HG03097 (cell line): Measurements from ENCODE around the gene RPS2.
"Not testable (repeated sequence)": the region's sequence is repeated elsewhere in the genome, so short reads cannot be mapped to it uniquely, and the experiment has no call there.

Experiments
- ATAC-seq: cut with Tn5 transposase; IDR thresholded peaks from one replicate; pipeline ENCODE4 v1.9.1; 2021; ENCODE audit not compliant: unreplicated experiment, low FRiP score

RPS2 gene

DNA sequence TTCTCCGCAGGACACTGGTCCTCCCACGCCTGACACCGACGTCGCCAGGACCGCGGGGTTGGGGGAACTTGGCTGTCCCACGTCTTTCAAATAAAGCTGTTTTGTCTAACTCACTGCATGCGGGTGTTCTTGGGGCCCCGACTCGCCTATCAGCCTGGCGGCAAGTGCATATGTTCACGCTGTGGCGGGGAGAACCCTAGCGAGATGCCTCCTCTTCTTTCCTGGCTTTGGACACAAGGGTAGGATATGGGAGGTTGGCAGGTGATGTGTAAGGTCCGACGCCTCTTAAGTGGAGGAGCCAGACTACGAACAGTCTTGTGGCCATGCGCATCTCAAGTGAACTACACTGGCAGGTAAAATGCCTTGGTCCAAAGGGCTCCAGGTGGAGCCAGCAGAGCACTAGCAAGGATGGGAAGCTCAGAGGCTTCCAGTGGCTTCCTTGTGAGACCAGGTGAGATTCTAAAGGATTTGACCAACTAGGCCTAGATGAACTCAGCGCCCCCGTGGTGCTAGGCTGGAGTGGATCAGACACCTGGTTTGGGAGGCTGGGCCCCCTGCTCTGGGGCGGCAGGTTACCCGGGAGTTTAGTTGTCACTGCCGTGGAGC, 873 bp upstream of the RPS2 start:
- no peak for ATAC-seq

DNA sequence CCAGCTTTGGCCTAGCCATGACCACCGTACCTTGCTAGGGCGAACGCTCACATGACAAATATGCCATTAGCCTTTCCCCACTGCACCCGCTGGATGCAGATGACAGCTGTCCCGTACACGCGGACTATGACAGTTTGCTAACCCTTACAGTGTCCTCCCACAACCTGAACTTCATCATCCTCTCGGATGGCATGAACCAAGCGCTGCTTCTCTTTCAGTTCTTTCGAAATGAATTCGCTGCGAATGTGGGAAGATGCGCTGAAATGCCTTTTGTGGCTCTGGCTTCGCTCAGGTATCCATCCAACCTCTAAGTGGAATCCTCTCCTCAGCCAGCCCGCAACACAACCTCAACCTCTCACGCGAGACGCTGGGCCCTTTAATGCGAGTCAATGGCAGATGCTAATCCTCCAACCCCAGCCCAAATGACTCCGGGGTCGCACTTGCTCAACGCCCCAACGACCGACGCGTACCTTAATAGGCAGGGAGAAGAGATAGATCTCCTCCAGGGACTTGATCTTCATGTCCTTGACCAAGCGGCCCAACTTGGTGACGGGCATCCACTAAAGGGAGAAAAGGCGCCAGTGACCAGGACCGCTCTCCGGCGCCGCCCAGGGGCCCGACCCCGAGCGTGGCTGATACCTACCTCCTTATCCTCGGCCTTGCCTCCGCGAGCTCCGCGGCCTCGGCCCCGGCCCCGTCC, 670 bp downstream of the RPS2 start:
- no peak for ATAC-seq

DNA sequence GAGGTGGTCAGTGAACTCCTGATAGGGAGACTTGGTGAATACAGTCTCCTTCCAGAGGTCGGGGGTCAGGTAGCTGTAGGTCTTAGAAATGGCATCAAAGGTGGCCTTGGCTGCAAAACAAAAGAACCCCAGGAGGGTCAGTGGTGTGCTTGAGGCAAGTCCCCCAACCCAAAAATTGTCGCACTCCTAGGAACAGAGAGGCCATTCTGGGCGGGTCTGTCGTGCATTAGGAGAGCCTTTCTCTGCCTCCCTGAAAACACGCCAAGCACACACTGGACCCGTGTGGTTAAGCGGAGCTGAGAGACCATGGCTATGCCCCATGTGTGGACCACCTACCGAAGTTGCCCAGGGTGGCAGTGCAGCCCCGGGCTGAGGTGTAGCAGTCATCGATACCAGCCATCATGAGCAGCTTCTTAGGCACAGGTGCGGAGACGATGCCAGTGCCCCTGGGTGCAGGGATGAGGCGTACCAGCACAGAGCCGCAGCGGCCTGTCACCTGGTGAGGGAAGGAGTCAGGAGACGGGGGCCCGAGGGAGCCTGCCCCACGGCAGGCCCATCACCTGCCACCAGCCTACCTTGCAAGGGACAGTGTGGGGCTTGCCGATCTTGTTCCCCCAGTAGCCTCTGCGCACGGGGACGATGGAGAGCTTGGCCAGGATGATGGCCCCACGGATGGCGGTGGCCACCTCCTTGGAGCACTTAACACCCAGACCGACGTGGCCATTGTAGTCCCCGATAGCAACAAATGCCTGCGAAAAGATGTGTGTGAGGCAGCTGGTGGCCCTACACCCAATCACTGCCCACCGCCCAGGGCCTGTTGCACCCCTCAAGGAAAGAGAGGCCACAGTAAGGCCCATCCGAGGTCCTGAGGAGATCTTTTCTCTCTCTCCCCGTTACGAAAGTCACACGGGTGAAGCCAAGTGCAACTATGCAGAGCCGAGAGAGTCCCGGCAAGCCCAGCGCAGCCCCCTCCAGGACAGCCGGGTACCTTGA, 2.2 kb downstream of the RPS2 start:
- not testable (repeated sequence) for ATAC-seq

DNA sequence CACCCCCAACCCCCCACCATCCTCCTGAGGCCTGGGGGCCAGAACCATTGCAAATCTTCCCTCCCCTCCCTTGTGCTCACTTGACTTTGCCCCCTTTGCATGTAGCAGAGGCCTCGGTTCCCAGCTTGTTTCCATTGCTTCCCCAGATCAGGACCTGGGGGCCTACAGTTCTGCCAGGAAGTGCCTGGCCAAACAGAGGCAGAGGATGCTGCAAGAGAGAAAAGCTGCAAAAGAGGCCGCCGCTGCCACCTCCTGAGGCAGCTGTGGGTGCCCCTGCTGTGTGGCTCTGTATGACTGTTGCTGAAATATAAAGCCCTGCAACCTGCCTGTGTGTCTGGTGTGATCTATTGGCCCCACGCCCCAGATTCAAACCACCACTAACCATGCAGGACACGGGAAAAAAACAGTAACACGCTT, 3.0 kb downstream of the RPS2 start:
- ATAC-seq: no peak

DNA sequence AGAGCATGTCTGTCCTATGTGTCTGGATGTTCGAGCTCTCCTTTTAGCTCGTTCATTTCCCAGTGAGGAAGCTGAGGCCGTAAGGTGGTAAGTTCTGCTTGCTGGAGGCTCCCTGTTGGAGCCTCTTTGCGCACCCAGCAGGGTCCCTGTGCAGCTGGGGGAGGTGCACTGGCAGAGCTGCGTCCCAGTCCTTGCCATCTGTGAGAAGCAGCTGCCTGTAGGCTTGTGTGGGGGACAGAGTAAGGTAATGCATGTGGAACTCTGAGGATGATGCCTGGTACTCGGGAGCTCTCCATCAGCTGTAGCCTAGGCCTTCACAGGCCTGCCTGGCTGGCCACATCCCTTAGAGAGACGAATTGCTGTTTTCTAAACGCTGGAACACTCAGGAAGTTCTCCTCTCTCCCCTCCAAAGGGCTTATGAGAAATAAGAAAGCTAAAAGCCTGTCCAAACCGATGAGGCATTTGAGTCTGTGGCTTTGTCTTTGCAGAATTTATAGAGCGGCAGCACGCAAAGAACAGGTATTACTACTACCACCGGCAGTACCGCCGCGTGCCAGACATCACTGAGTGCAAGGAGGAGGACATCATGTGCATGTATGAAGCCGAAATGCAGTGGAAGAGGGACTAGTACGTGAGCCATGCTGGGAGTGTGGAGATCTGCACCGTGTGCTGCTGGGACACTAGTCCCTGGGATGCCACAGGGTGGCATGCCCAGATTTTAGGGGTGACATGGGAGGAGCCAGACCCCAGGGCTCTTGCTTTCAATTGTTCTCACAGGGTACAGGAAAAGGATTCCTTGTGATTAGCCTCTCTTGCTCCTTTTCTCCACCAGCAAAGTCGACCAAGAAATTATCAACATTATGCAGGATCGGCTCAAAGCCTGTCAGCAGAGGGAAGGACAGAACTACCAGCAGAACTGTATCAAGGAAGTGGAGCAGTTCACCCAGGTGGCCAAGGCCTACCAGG, 3.7 kb downstream of the RPS2 start:
- no peak for ATAC-seq

DNA sequence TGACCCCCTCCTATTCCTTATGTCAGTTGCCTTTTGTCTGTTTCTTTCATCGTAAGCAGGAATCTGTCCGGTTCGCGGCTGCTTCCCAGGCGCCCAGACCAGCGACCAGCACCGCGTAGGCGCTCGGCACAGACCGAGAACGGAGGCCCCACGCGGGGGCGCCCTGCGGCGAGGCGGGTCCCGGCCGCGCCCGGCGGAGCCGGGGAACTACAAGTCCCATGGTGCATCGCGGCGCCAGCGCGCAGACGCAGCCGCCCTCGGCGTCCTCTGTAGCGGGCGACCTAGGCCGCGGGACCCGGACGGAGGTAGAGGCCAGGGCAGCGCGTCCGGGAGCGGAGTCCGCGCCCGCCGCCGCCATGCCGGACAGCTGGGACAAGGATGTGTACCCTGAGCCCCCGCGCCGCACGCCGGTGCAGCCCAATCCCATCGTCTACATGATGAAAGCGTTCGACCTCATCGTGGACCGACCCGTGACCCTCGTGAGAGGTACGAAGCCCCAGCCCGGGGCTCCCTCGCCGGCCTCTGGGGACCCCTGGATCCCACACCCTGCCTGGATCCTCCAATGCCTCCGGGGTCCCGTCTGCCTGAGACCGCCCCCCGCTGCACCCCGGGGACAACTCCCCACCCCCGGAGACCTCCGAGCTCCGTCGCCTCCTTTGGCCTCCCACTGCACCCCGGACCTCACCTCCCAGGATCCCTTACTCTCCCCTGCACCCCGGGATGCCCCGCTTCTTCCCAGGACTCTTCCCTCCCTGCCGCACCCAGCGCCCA, 5.2 kb downstream of the RPS2 start, which contains the start of gene NDUFB10:
NDUFB10 (plus strand) TSS at position 270 of the 771 bp plus-strand sequence; CDS start at position 357, 87 bp downstream.
- ATAC-seq: peak; percentile 77

DNA sequence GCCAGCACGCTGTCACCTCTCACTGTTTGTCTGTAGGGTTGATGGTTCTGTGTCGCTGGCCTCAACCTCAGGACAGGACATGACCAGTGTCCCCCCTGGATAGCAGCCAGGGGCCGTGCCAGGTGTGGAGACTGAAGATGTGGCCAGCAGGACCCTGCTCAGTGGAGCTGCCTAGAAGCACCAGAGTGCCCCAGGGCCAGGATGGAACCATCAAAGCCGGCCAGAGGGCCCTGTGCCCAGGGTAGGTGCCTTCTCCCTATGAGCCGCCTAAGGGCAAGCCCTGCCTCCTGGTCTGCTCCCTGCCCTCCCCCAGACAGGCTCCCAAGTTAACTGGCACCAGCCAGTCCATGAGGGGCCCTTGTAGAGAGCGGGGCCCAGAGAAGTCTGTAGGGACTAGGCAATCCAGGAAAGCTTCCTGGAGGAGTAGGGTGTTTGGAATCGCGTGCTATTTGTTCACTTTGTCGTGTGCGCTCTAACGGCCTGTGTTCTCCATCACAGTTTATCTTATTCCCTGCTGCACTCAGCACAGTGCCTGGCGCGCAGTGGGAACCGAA, 5.8 kb downstream of the RPS2 start:
- peak; percentile 3 for ATAC-seq

DNA sequence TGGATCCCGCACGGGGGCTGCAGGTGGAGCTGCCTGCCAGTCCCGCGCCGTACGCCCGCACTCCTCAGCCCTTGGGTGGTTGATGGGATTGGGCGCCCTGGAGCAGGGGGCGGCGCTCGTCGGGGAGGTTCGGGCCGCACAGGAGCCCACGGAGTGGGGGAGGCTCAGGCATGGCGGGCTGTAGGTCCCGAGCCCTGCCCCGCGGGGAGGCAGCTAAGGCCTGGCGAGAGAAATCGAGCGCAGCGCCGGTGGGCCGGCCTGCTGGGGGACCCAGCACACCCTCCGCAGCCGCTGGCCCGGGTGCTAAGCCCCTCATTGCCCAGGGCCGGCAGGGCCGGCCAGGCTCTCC, 6.5 kb downstream of the RPS2 start:
- not testable (repeated sequence) for ATAC-seq

DNA sequence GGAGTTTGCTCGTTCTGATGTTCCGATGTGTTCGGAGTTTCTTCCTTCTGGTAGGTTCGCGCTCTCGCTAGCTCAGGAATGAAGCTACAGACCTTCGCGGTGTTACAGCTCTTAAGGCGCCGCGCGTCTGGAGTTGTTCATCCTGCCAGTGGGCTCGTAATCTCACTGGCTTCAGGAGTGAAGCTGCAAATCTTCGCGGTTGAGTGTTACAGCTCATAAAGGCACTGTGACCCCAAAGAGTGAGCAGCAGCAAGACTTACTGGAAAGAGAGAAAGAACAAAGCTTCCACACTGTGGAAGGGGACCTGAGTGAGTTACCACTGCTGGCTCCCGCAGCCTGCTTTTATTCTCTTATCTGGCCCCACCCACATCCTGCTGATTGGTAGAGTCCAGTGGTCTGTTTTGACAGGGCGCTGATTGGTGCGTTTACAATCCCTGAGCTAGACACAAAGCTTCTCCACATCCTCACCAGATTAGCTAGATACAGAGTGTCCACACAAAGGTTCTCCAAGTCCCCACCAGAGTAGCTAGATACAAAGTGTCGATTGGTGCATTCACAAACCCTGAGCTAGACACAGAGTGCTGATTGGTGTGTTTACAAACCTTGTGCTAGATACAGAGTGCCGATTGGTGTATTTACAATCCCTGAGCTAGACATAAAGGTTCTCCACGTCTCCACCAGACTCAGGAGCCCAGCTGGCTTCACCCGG, 7.0 kb downstream of the RPS2 start:
- ATAC-seq: not testable (repeated sequence)

DNA sequence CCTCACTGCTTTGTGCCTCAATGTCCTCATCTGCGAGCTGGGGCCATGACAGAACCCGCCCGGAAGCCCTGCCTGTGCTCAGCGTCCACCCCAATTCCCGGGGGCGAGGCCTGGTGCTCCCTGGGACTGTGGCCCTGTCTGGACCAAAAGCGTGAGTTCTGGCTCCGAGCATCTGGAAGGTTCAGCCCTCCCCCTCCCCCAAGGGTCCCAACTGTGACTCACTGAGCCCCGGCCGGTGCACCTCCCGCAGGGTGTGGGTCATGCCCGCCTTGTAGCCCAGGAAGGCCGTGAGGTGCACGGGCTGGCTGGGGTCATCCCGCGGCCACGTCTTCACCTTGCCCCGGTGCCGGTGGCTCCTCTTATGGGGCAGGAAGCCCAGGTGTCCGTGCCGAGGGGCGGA, 10.9 kb downstream of the RPS2 start:
- no peak for ATAC-seq

DNA sequence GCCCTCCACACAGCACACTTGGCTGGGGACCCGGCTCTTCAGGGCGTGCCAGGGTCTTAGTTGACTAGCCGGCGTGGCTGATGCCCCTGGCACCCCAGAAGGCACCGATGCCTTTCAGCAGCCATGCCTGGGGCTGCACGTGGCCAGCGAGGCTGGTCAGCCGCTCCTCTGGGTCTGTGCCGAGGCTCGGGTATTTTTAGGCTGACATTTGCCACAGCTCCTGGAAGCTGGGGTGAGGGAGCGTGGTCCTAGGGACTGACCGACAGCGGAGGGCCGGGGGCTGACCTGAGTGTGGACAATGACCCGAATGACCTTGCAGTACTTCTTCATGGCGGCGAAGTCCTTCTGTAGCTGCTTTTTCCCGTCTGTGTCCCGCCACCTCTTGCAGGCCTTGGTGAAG, 14.1 kb downstream of the RPS2 start:
- no peak for ATAC-seq

DNA sequence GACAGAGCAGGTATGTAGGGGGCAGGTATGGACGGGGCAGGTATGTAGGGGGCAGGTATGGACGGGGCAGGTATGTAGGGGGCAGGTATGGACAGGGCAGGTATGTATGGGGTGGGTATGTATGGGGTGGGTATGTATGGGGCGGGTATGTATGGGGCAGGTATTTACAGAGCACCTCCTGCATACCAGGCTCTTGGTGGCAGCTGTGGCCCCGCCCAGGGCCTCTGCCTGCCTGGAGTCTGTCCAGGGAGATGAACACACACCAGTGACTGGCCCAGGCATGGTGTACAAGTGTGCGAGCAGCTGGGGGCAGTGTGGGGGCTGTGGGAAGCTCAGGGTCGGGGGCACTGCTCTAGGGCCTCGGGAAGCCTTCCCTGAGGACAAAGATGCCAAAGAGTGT, 14.6 kb downstream of the RPS2 start:
- no peak for ATAC-seq

DNA sequence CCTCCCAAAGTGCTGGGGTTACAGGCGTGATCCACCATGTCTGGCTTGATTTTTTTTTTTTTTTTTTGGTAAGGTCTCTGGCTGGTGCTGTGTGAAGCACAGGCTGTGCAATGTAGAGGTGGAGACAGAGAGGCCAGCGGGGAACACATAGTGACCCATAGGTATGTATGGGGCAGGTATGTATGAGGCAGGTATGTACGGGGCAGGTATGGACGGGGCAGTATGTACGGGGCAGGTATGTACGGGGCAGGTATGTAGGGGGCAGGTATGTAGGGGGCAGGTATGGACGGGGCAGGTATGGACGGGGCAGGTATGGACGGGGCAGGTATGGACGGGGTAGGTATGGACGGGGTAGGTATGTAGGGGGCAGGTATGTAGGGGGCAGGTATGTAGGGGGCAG, 15.1 kb downstream of the RPS2 start:
- ATAC-seq: no peak

DNA sequence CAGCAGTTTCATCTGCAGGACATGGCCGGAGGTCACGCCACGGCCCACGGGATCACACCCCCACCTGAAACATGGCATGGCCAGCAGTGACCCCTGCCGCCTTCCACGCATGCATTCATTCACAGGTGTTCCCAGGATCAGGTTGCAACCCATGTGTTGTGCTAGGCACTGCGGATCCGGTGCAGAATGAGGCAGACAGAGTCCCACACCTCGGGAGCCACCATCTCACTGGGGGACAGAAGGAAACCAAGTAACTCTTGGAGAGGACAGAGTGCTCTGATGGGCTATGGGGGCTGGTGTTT, 17.3 kb downstream of the RPS2 start:
- ATAC-seq: no peak

DNA sequence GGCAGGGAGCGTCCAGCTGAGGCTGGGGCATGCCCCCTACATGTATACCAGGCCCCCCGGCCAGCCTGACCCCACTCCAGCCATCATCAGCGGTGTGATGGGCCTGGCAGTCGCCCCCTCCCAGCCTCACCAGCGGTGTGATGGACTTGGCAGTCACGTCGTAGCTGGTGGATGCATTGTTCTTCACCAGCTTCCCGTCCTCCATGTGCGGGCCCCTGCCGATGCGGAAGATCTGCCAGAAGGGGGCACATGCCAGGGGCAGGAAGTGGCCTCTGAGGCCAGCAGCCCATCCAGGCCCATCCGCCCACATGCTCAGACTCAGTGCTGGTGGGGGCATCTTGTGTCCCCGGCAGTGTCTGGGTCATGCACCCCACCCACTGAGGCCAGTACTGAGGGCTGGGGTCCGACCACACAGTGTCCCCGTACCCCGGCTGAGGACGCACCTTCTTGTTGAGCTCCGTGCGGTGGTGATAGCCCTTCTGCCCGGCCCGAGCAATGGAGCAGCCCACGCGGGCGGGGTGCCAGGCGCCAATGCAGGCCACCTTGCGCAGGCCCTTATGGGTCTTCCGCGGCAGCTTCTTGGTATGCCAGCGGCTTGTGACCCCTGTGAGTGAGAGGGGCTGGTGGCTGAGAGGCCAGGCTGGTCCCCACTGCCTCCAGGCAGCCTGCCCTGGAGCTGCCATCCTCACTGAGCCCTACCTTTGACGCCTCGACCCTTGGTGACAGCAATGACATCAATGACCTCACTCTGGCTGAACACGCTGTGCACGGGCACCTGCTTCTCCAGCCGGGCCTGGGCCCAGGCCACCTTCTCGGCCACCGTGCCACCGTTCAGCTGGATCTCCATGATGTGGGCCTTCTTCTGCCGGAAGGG, 17.9 kb downstream of the RPS2 start:
- ATAC-seq: no peak

DNA sequence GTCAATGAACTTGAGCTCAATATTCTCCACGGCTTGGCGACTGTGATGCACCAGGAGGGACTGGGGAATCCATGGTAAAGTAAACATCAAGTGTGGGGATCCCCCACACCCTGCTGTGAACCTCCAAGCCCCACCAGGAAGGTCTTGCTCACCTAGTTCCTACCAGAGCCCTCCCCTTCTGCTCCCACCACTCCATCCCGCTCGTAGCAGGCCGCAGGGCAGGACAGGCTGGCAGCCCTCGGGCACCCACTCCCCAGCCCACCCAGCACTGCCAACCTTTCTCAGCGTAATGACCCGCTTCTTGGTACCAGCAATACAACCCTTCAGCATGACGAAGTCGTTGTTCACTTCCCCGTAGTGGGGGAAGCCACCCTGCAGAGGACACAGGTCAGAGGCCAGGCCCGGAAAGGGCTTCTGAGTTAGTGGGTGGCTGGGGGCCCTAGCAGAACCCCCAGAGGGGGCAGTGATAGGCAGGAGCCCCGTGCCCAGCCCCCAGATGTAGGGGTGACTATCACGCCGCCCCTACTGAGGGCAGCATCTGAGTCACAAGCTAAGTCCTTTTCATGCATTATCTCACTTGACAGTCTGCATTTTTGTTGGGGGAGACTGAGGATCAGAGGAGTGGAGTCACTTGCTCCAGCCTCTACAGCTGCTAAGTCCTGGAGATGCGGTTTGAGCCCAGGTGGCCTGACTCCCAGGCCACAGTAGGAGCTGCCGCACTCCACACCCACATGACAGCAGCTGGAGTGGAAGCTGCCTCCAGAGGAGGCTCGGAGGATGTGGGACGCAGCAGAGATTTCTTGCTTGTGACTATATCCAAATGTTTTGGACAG, 18.9 kb downstream of the RPS2 start:
- no peak for ATAC-seq

DNA sequence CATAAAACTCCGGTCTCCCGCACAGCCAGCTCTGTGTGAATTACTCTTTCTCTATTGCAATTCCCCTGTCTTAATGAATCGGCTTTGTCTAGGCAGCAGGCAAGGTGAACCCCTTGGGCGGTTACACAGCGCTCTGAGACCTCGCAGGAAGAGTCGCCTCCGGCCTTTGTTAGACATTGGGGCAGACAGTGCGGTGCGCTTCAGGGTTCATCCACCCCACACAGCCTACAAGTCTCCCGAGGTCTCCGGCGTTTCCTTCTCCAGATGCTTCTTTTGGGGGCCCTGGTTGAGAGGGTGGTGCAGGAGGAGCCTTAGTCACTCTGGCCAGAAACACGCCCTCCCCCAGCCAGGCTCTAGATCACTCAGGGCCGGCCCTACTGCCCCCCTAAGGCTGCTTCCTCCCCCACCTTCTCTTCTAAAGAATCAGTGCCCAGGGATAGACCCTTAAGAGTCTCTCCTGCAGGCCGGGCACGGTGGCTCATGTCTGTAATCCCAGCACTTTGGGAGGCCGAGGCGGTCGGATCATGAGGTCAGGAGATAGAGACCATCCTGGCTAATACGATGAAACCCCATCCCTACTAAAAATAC, 19.9 kb downstream of the RPS2 start:
- ATAC-seq: no peak
